Progenitor cell of endocrine pancreas (in vitro differentiated cells): ENCODE measurements around the gene NISCH. TPM values are rescaled to one million over a fixed set of nuclear protein-coding genes. Genes with fewer than 3 reads are reported as not detected.

Source experiments
- DNase-seq: peaks from one replicate; pipeline ENCODE4 v3.0.0; 2021; ENCODE audit warnings: low spot score; ENCODE audit not compliant: unreplicated experiment
- H3K27ac Mint-ChIP-seq: 2 replicates; pipeline ENCODE4 v1.8.0; 2021; ENCODE audit warnings: mild to moderate bottlenecking, moderate library complexity, mixed read lengths
- H3K27me3 Mint-ChIP-seq: 2 replicates; pipeline ENCODE4 v1.8.0; 2021; ENCODE audit warnings: mixed read lengths
- H3K36me3 Mint-ChIP-seq: 2 replicates; pipeline ENCODE4 v1.8.0; 2022; ENCODE audit warnings: mixed read lengths; ENCODE audit not compliant: insufficient read depth
- H3K4me1 Mint-ChIP-seq: 2 replicates; pipeline ENCODE4 v1.8.0; 2021; ENCODE audit warnings: low read depth, mixed read lengths
- H3K4me3 Mint-ChIP-seq: 2 replicates; pipeline ENCODE4 v1.8.0; 2021; ENCODE audit warnings: low read depth, mild to moderate bottlenecking, moderate library complexity, mixed read lengths
- H3K9me3 Mint-ChIP-seq: 2 replicates; pipeline ENCODE4 v1.8.0; 2021; ENCODE audit warnings: low read depth, mixed read lengths
- total RNA-seq: library from RNA; stranded (reverse); gene quantifications from 2 replicates; pipeline ENCODE4 v1.2.1, GENCODE V29; 2021
- TF ChIP-seq, protein P1 (sequence below): fragments of 200-600 bp; sonication (generic); IDR thresholded peaks from one replicate; pipeline ENCODE4 v1.5.0; 2021; ENCODE audit warnings: antibody characterized with exemption, mild to moderate bottlenecking; ENCODE audit not compliant: unreplicated experiment

Gene NISCH
- total RNA-seq, 1 donor from 2014 or later = 214 TPM

DNA sequence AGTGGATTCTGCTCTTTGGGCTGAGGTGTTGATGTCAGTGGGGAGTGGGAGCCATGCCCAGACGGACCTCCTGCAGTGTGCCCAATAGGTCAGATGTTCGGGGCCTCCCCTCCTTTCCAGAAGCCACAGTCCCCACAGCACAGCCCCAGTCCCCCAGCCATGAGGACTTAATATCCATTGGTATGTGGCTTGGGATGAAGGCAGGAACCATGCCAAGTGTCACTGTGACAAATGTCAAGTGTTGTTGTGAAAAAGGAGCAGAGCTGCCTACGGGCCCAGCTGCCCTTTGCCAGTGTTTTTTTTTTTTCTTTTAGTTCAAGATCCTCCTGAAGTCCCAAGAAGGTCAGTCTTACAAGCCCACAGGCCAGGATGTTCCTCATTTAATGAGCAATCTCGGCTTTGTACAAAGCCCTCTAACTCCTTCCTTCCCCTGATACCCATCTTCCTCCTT lies 22.7 kb upstream of the NISCH start:
- Mint-ChIP-seq H3K9me3 (no peaks in the 10 kb centered on the region), H3K36me3 (no peaks in the 10 kb centered on the region), H3K27ac (no peak overlapping the region), H3K4me1 (peaks cover 4% of the 10 kb centered on the region), H3K27me3 (peaks cover 15% of the 10 kb centered on the region), H3K4me3 (no peak overlapping the region)
- no peak for DNase-seq
- TF ChIP-seq, protein P1, sequence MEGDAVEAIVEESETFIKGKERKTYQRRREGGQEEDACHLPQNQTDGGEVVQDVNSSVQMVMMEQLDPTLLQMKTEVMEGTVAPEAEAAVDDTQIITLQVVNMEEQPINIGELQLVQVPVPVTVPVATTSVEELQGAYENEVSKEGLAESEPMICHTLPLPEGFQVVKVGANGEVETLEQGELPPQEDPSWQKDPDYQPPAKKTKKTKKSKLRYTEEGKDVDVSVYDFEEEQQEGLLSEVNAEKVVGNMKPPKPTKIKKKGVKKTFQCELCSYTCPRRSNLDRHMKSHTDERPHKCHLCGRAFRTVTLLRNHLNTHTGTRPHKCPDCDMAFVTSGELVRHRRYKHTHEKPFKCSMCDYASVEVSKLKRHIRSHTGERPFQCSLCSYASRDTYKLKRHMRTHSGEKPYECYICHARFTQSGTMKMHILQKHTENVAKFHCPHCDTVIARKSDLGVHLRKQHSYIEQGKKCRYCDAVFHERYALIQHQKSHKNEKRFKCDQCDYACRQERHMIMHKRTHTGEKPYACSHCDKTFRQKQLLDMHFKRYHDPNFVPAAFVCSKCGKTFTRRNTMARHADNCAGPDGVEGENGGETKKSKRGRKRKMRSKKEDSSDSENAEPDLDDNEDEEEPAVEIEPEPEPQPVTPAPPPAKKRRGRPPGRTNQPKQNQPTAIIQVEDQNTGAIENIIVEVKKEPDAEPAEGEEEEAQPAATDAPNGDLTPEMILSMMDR = no peak

- H3K4me3 Mint-ChIP-seq = no peak overlapping the region
- H3K4me1 Mint-ChIP-seq = peaks cover 4% of the 10 kb centered on the region
- no peak overlapping the region for H3K27ac Mint-ChIP-seq
- H3K27me3 Mint-ChIP-seq = peaks cover 15% of the 10 kb centered on the region
- H3K9me3 Mint-ChIP-seq = no peaks in the 10 kb centered on the region
- no peak for DNase-seq
- H3K36me3 Mint-ChIP-seq = no peaks in the 10 kb centered on the region
- TF ChIP-seq, protein P1 = no peak
Observed at GRCh38 chr3:52433328-52433995, 21.9 kb upstream of the NISCH start.

GRCh38 chr3:52433996-52434479 lies 21.4 kb upstream of the NISCH start:
- H3K4me3 Mint-ChIP-seq = no peak overlapping the region
- no peaks in the 10 kb centered on the region for H3K36me3 Mint-ChIP-seq
- H3K27ac Mint-ChIP-seq = no peak overlapping the region
- peaks cover 15% of the 10 kb centered on the region for H3K27me3 Mint-ChIP-seq
- TF ChIP-seq, protein P1 = no peak
- peaks cover 4% of the 10 kb centered on the region for H3K4me1 Mint-ChIP-seq
- no peaks in the 10 kb centered on the region for H3K9me3 Mint-ChIP-seq
- DNase-seq = no peak

DNA sequence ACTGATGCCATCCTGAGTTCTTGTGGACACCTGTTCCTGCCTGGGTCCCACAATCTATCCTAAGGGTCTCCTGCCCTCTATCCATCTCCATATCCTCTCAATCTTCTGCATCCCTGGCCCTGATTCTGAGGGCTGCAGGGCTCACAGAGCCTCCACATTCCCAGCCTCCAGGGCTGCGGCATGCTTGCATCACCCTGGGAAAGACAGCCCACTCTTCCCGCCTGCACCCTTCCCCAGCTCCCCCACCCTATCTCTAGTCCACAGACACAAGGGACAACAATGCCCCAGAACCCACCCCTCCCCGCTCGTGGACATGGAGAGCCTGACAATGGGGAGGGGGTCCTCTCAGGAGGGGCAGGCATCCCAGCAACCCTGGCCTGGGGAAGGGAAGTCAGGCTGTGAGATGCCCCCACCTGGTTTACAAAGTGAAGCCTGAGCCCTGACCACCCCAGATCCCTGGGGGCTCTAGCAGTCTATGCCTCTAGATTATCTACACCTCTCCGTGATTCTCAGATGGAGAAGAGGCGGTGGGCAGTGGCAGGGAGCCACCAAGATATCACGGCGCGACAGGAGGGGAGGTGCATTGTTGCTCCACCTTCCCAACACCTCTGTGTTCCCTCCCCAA lies 20.8 kb upstream of the NISCH start:
- Mint-ChIP-seq H3K4me1 (peaks cover 4% of the 10 kb centered on the region), H3K36me3 (no peaks in the 10 kb centered on the region), H3K27me3 (peaks cover 15% of the 10 kb centered on the region), H3K4me3 (no peak overlapping the region), H3K27ac (no peak overlapping the region), H3K9me3 (no peaks in the 10 kb centered on the region)
- TF ChIP-seq, protein P1 = no peak
- no peak for DNase-seq

DNA sequence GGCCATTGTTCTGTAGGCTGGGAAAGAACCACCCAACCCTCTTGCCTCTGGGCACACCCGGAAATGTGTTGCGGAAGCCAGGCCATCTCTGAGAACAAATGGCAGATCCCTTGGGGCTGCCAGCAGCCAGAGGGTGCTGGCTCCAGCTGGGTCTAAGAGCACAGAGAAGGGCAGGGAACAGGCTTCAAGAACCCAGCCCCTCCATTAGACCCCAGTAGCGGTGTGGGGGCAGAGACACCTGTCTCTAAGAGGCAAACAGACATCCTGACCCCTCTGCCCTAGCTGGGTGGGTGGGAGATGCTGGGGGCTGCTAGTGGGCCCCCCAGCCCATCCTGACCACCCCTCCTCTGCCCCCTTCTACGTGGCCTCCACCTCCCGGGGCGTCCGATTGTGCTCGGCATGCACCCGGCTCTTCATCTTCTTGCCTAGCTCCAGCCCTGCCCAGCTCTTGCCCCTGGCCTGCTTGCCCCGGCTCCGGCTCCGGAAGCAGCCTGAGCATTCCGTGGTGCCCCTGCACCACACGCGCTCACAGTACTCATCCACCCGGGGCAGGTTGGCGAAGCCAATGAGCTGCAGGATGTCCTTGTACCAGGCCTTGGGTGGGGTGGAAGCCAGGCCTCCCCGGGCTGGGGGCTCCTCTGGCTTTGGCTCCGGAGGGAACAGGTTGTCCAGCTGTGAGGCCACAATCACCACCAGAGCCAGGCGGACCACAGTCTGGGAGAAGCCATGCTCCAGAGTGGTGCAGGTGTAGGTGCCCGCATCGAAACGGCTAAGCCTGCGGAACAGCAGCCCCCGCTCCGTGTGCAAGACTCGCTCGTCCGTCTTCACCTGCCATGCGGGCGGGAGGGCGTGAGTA lies 19.9 kb upstream of the NISCH start:
- peaks cover 15% of the 10 kb centered on the region for H3K27me3 Mint-ChIP-seq
- H3K4me3 Mint-ChIP-seq = no peak overlapping the region
- peak overlapping the region; percentile 29 for H3K27ac Mint-ChIP-seq
- DNase-seq = no peak
- H3K36me3 Mint-ChIP-seq = no peaks in the 10 kb centered on the region
- no peaks in the 10 kb centered on the region for H3K9me3 Mint-ChIP-seq
- peaks cover 4% of the 10 kb centered on the region for H3K4me1 Mint-ChIP-seq
- TF ChIP-seq, protein P1 = no peak
